ENCODE results near the gene POLDIP2. TPM values are rescaled to one million over a fixed set of nuclear protein-coding genes. Genes with fewer than 3 reads are reported as not detected.

The POLDIP2 gene
- total RNA-seq, 2 experiments from 2014 or later: 88.8 to 89.2 TPM

GRCh38 chr17:28338056-28338768 lies 19.1 kb downstream of the POLDIP2 start:
- Histone ChIP-seq H3K4me2 (ENCODE audit: low read length) (no peak overlapping the region), H2AFZ (ENCODE audit: low read length) (no peak overlapping the region), H3K36me3 (ENCODE audit: insufficient read depth, low read length) (peaks cover 23% of the 10 kb centered on the region), H3K4me1 (ENCODE audit: insufficient read depth, low read length, poor library complexity, severe bottlenecking) (peaks cover 34% of the 10 kb centered on the region), H4K20me1 (ENCODE audit: insufficient read depth, low read length) (no peaks in the 10 kb centered on the region), H3K4me3 (ENCODE audit: low read depth, low read length, poor library complexity, severe bottlenecking) (no peak overlapping the region), H3K27ac (ENCODE audit: low read depth, low read length, poor library complexity, severe bottlenecking) (no peak overlapping the region), H3K9me3 (ENCODE audit: low read length) (no peaks in the 10 kb centered on the region), H3K9me2 (ENCODE audit: insufficient read depth, low read length) (no peaks in the 10 kb centered on the region), H3K79me2 (ENCODE audit: insufficient read depth, low read depth, low read length) (peaks cover 10% of the 10 kb centered on the region; the same call in 1 of the 2 replicates)
- CTCF ChIA-PET (ENCODE audit: unreplicated experiment): no interaction called here
- POLR2A ChIA-PET: interaction anchor here (0.8 kb wide), 1 partner anchor 19 kb away, joined by 3 read pairs; the partner anchor contains the start of gene POLDIP2
- intact Hi-C loops (cut with micrococcal nuclease; ENCODE audit: unreplicated experiment): no loop called here
- TF ChIP-seq CTCF (conservative IDR thresholded peaks at IDR 0.05; ENCODE audit: low read length): peak; percentile 40
- no peak for TF ChIP-seq EZH2phosphoT487 (IDR thresholded peaks at IDR 0.05; ENCODE audit: borderline replicate concordance, low read depth, low read length)
- DNase-seq (ENCODE audit: low spot score): no peak
- no TSS peak for BruUV-seq (replicated peaks)

- TF ChIP-seq CTCF (conservative IDR thresholded peaks at IDR 0.05; ENCODE audit: low read length) (no peak), EZH2phosphoT487 (IDR thresholded peaks at IDR 0.05; ENCODE audit: borderline replicate concordance, low read depth, low read length) (no peak)
- Histone ChIP-seq H3K36me3 (ENCODE audit: insufficient read depth, low read length) (peaks cover 3% of the 10 kb centered on the region; the same call in 1 of the 2 replicates), H3K4me2 (ENCODE audit: low read length) (peak overlapping the region; percentile 97), H3K79me2 (ENCODE audit: insufficient read depth, low read depth, low read length) (peaks cover 10% of the 10 kb centered on the region; the same call in 1 of the 2 replicates), H2AFZ (ENCODE audit: low read length) (peak overlapping the region; percentile 64), H4K20me1 (ENCODE audit: insufficient read depth, low read length) (no peaks in the 10 kb centered on the region), H3K4me1 (ENCODE audit: insufficient read depth, low read length, poor library complexity, severe bottlenecking) (peaks cover 23% of the 10 kb centered on the region), H3K9me2 (ENCODE audit: insufficient read depth, low read length) (no peaks in the 10 kb centered on the region), H3K27ac (ENCODE audit: low read depth, low read length, poor library complexity, severe bottlenecking) (no peak overlapping the region), H3K4me3 (ENCODE audit: low read depth, low read length, poor library complexity, severe bottlenecking) (peak overlapping the region; percentile 86), H3K9me3 (ENCODE audit: low read length) (no peaks in the 10 kb centered on the region)
- no peak for DNase-seq (ENCODE audit: low spot score)
- TSS peak; percentile 30 for BruUV-seq (replicated peaks)
- intact Hi-C loops (cut with micrococcal nuclease; ENCODE audit: unreplicated experiment): loop anchor here (1.0 to 2.0 kb wide), 2 partner anchors 21 to 35 kb away; partner anchors contain the start of genes POLDIP2, SARM1 and VTN
- POLR2A ChIA-PET: interaction anchor here (0.8 to 3.0 kb wide), 8 partner anchors 11 to 260 kb away, joined by 3 to 22 read pairs (median 4); partner anchors contain the start of genes POLDIP2 and TMEM97
- CTCF ChIA-PET (ENCODE audit: unreplicated experiment): interaction anchor here (0.6 to 0.8 kb wide), 2 partner anchors 18 to 21 kb away, joined by 3 read pairs; partner anchors contain the start of gene POLDIP2
Observed at GRCh38 chr17:28335959-28336871, 21.1 kb downstream of the POLDIP2 start.

Data from OCI-LY7 (cell line).